ENCODE measurements around the gene TBX19. TPM values are rescaled to one million over a fixed set of nuclear protein-coding genes. Genes with fewer than 3 reads are reported as not detected.

TBX19 gene
- total and polyA plus RNA-seq, 5 donors = 0.52 to 0.89 (median 0.66) TPM

DNA sequence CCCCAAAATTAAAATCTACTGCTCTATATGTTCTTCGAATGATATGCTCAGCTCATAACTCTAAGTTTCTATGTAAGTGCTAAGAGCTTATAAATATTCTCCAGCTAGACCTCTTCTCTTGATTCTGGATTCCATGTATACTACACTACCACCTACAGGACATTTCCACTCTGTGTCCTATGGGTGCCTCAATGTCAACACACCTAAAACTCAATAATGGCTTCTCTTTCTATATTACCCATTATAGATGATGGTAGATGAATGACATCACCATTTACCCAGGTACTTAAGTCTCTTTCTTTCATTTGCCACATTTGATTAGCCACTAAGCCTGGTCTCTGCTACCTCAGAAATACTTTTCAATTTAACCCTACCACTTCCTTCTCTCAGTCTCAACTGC, 41.3 kb downstream of the TBX19 start:
- intact Hi-C loops (cut with DNase I) = no loop called here
- Histone ChIP-seq H3K27ac (ENCODE audit: low read length) (no peak overlapping the region), H3K9me3 (ENCODE audit: control insufficient read depth, low read length) (no peaks in the 10 kb centered on the region), H3K27me3 (ENCODE audit: control insufficient read depth, insufficient read depth) (no peaks in the 10 kb centered on the region), H3K4me3 (ENCODE audit: low read length) (no peak overlapping the region), H3K4me1 (ENCODE audit: control insufficient read depth, insufficient read depth, low read length) (no peaks in the 10 kb centered on the region)
- 63% methylated on average over 1 of the region's 1 CpG for WGBS
- ATAC-seq = peak in 1 of 2 donors; percentile 51
- DNase-seq = no peak

DNA sequence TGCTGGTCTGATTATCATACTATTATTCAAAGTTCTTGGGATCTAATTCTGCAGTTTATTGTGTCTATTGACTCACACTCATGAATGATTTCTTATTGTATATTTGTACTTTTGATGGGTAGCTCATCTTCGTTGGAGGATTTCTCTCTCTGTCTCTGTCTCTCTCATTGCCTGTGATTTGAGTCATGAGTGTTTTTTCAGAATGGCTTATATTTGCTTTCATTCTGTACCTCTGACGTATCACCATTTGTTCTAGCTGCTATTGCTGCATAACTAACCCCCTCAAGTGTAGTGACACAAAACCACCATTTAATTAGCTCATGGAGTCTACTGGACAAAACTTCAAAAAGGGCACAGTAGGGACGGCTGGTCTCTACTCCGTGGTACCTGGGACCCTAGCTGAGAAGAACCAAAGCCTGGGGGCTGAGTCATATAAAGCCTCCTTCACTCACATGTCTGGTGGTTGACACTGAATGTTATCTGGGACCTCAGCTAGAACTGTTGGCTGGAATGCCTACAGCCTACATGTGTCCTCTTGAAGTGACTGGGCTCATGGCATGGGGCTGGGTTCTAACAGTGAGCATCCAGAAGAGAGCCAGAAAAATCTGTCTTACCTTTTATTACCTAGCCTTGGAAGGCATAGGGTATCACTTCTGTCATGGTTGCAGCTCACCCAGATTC, 44.2 kb downstream of the TBX19 start:
- no peaks in the 10 kb centered on the region for H3K9me3 ChIP-seq (ENCODE audit: control insufficient read depth, low read length)
- no peaks in the 10 kb centered on the region for H3K4me1 ChIP-seq (ENCODE audit: control insufficient read depth, insufficient read depth, low read length)
- no peak for DNase-seq
- WGBS = 92% methylated on average over 4 of the region's 4 CpGs
- no peak overlapping the region for H3K4me3 ChIP-seq (ENCODE audit: low read length)
- H3K27ac ChIP-seq (ENCODE audit: low read length) = no peak overlapping the region
- ATAC-seq = no peak
- H3K27me3 ChIP-seq (ENCODE audit: control insufficient read depth, insufficient read depth) = no peaks in the 10 kb centered on the region
- intact Hi-C loops (cut with DNase I) = no loop called here

DNA sequence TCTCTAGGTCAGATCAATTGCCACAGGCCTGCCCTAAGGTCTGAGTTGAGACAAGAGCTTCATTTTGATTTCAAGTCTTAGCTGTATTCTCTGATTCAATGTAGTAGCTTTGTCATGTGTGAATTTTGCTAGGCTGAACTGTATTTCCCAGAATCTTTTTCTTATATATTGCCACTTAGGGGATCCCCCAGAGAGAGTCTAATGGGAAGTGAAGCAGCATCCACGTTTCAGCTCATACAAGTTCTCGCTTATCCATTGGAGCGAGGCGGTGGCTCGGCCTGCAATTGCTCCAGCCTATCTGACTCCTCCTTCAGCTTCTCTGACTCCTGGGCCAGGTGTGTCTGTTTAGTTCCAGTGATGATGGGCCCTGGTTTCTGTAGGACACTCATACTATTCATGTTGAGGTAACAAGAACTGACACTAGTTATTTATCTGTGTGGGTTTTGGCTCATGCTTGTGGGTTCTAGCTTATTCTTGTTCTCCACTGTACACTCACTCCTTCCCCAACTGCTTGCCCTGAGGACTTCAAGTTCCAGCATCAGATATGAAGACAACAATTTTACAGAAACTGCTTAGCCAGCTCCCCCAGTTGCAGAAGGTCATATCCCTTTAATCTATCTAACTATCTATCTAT, 48.2 kb downstream of the TBX19 start:
- Histone ChIP-seq H3K9me3 (ENCODE audit: control insufficient read depth, low read length) (no peaks in the 10 kb centered on the region), H3K27me3 (ENCODE audit: control insufficient read depth, insufficient read depth) (no peaks in the 10 kb centered on the region), H3K4me1 (ENCODE audit: control insufficient read depth, insufficient read depth, low read length) (no peaks in the 10 kb centered on the region), H3K27ac (ENCODE audit: low read length) (no peak overlapping the region), H3K4me3 (ENCODE audit: low read length) (no peak overlapping the region)
- 93% methylated on average over 5 of the region's 5 CpGs for WGBS
- intact Hi-C loops (cut with DNase I) = no loop called here
- no peak for ATAC-seq
- DNase-seq = no peak

DNA sequence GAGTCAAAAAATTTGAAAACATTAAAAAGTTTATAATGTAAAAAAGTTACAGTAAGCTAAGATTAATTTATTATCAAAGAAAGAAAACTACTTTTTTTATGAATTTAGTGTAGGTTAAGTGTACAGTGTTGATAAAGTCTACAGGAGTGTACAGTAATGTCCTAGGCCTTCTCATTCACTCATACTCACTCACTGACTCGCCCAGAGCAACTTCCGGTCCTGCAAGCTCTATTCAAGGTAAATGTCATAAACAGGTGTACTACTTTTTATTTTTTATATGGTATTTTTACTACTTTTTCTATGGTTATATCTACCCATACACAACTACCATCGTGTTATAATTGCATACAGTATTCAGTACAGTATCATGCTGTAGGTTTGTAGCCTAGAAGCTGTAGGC, 49.6 kb downstream of the TBX19 start:
- DNase-seq = no peak
- H3K4me3 ChIP-seq (ENCODE audit: low read length) = no peak overlapping the region
- H3K27ac ChIP-seq (ENCODE audit: low read length) = no peak overlapping the region
- no peaks in the 10 kb centered on the region for H3K4me1 ChIP-seq (ENCODE audit: control insufficient read depth, insufficient read depth, low read length)
- no peaks in the 10 kb centered on the region for H3K27me3 ChIP-seq (ENCODE audit: control insufficient read depth, insufficient read depth)
- WGBS = 94% methylated on average over 3 of the region's 3 CpGs
- intact Hi-C loops (cut with DNase I) = no loop called here
- no peak for ATAC-seq
- no peaks in the 10 kb centered on the region for H3K9me3 ChIP-seq (ENCODE audit: control insufficient read depth, low read length)

DNA sequence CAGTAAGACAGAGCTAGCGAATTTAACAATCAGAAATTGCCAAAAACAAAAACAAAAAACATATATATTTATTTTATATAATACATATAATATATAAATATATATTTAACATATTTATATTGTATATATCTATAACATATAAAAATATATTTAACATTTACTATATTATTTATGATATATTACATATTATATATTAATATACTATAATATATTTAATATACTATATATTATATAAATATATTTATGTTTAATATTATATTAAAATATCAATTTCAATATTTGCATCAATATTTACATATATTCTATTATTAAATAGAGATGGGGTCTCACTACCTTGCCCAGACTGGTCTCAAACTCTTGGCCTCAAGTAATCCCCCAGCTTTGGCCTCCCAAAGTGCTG, 50.9 kb downstream of the TBX19 start:
- Histone ChIP-seq H3K27ac (ENCODE audit: low read length) (no peak overlapping the region), H3K4me1 (ENCODE audit: control insufficient read depth, insufficient read depth, low read length) (no peaks in the 10 kb centered on the region), H3K9me3 (ENCODE audit: control insufficient read depth, low read length) (no peaks in the 10 kb centered on the region), H3K27me3 (ENCODE audit: control insufficient read depth, insufficient read depth) (no peaks in the 10 kb centered on the region), H3K4me3 (ENCODE audit: low read length) (no peak overlapping the region)
- ATAC-seq (no peak), DNase-seq (no peak)
- WGBS = 99% methylated on average over 1 of the region's 1 CpG
- intact Hi-C loops (cut with DNase I) = no loop called here

DNA sequence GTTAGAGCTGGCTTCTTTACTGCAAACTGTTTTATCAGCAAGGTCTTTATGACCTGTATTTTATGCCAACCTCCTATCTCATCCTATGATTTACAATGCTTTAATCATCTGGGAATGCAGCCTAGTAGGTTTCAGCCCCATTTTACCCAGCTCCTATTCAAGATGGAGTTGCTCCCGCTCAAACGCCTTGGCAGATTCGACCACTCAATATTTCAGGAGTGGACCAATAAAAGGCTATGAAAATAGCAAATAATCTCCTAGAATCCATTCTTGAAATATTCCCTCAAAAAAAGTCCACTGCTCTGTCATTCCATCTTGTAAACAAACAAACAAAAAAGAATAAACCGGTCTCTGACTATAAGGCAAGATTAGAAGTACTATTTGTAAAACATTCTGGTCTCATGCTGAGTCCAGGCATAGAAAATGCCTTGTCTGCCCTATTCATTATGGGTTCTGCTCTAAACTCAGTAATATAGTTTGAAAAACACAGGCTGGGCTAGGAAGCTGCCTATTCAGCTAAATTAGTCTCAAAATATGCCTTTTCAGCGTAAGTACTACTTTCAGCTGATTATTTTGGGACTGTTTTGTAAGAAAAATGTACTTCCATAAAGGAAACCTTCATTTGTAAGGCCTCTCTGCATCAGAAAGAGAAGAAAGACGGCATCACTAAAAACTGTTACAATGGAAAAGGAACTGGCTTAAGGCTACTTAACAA, 53.0 kb downstream of the TBX19 start:
- Histone ChIP-seq H3K27ac (ENCODE audit: low read length) (no peak overlapping the region), H3K9me3 (ENCODE audit: control insufficient read depth, low read length) (no peaks in the 10 kb centered on the region), H3K27me3 (ENCODE audit: control insufficient read depth, insufficient read depth) (no peaks in the 10 kb centered on the region), H3K4me3 (ENCODE audit: low read length) (no peak overlapping the region), H3K4me1 (ENCODE audit: control insufficient read depth, insufficient read depth, low read length) (no peaks in the 10 kb centered on the region)
- intact Hi-C loops (cut with DNase I) = no loop called here
- 60% methylated on average over 6 of the region's 6 CpGs for WGBS
- ATAC-seq (no peak), DNase-seq (no peak)

DNA sequence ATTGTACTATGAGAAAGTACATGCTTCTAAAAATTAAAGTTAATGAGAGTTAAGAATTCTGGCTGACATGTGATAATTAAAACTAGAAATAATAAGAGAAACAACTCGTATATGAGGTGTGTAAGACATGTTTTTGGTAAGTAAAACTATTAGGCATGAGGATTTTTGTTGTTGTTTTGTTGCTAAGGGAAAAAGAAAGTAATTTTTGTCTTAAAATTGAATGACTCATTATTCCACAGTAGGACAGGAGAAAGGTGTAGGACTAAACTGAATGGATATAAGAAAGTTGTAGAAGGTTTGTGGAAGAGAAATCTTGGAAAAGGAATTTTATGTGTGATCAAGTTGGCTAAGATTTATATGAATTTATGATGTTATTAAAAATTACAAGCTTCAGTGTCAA, 54.8 kb downstream of the TBX19 start:
- intact Hi-C loops (cut with DNase I) = no loop called here
- Histone ChIP-seq H3K9me3 (ENCODE audit: control insufficient read depth, low read length) (no peaks in the 10 kb centered on the region), H3K4me1 (ENCODE audit: control insufficient read depth, insufficient read depth, low read length) (no peaks in the 10 kb centered on the region), H3K27ac (ENCODE audit: low read length) (no peak overlapping the region), H3K27me3 (ENCODE audit: control insufficient read depth, insufficient read depth) (no peaks in the 10 kb centered on the region), H3K4me3 (ENCODE audit: low read length) (no peak overlapping the region)
- no peak for DNase-seq
- ATAC-seq = no peak
- 50% methylated on average over 1 of the region's 1 CpG for WGBS

DNA sequence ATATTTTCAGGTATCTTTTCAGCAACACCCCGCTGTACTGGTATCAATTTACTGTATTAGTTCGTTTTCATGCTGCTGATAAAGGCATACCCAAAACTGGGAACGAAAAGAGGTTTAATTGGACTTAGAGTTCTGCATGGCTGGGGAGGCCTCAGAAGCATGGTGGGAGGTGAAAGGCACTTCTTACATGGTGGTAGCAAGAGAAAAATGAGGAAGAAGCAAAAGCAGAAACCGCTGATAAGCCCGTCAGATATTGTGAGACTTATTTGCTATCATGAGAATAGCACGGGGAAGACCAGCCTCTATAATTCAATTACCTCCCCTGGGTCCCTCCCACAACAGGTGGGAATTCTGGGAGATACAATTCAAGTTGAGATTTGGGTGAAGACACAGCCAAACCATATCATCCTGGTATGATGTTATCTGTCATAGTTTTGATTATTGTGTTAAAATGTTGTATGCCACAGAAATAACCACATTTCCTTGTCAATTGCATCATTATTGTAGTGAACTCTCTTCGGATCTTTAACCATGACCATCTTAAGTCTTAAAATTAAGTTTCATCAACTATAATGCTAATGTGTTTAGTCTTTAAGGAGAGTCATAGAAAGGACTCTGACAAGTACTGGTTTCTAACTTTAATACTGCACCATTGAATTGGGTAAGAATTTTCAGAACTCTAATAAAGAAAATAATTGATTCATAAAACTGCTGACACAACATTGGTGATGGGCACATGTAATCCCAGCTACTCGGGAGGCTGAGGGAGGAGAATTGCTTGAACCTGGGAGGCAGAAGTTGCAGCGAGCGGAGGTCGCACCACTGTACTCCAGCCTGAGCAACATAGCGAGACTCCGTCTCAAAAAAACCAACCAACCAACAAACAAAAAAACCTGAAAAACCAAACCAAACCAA, 58.2 kb downstream of the TBX19 start:
- no peaks in the 10 kb centered on the region for H3K9me3 ChIP-seq (ENCODE audit: control insufficient read depth, low read length)
- WGBS = 87% methylated on average over 13 of the region's 13 CpGs
- no peaks in the 10 kb centered on the region for H3K27me3 ChIP-seq (ENCODE audit: control insufficient read depth, insufficient read depth)
- H3K4me1 ChIP-seq (ENCODE audit: control insufficient read depth, insufficient read depth, low read length) = peaks cover 3% of the 10 kb centered on the region
- DNase-seq (no peak), ATAC-seq (no peak)
- no peak overlapping the region for H3K4me3 ChIP-seq (ENCODE audit: low read length)
- H3K27ac ChIP-seq (ENCODE audit: low read length) = no peak overlapping the region
- intact Hi-C loops (cut with DNase I) = no loop called here

DNA sequence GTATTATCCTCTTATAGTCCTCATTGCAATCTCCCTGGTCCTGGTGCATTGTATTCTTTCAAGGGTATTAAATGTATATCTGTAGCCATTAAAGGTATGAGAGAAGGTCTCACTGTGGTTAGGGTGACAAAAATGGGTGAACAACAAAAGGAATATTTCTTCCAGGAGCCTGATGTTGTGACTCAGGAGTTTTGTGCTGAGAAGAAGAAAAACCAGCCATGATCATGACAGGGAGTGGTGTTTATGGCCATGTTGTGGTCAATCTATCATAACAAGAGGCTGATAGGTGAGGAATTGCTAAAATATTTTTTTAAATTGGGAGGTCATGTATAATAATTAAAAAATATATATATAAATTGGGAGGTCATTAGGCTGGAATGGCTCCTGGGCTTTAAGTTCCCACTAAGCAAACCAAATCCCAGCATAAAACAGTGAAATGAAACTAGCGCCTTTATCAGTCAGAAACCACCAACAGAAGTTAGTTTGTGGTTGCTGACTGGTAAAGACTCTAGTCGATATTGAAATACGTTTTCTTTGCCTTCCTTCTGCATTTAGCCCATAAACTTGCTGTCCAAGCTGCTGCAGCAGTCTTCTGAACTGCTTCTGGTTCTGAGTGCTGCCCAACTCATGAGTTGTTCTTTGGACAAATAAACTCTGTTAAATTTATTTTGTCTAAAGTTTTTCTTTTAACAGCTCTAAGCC, 60.3 kb downstream of the TBX19 start:
- H3K9me3 ChIP-seq (ENCODE audit: control insufficient read depth, low read length) = no peaks in the 10 kb centered on the region
- peaks cover 3% of the 10 kb centered on the region for H3K4me1 ChIP-seq (ENCODE audit: control insufficient read depth, insufficient read depth, low read length)
- intact Hi-C loops (cut with DNase I) = loop anchor here in 3 of 4 donors (5.0 to 10.0 kb wide), 3 partner anchors 231 to 1014 kb away; no protein-coding TSS in a partner anchor
- H3K27me3 ChIP-seq (ENCODE audit: control insufficient read depth, insufficient read depth) = no peaks in the 10 kb centered on the region
- H3K27ac ChIP-seq (ENCODE audit: low read length) = no peak overlapping the region
- 77% methylated on average over 3 of the region's 3 CpGs for WGBS
- H3K4me3 ChIP-seq (ENCODE audit: low read length) = no peak overlapping the region
- DNase-seq = no peak
- ATAC-seq = no peak

DNA sequence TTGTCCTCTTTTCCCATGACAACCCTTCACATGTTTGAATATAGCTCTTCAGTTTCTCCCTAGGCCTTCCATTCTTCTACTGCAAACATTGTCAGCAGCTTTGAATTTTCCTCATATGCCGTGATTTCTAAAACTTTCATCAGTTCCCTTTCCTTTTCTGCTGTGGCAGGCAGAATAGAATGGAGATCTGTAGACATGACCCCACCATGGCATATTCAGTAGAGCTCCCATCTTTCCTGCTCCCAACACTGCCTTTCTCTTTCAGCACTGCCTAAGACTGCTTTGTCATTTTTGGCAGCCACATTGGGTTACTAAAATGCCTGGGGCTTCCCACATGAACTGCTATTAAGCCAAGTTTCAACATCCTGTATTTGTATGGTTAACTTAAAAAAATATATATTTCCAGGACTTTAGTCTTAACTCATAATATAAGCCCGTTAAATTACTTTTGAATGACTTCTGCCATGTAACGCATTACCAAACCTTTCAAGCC, 60.9 kb downstream of the TBX19 start:
- no peak overlapping the region for H3K27ac ChIP-seq (ENCODE audit: low read length)

More for the DNA sequence above, 60.9 kb downstream of the TBX19 start:
- ATAC-seq (peak in 1 of 2 donors; percentile 38), DNase-seq (no peak)
- Histone ChIP-seq H3K9me3 (ENCODE audit: control insufficient read depth, low read length) (no peaks in the 10 kb centered on the region), H3K4me3 (ENCODE audit: low read length) (no peak overlapping the region), H3K4me1 (ENCODE audit: control insufficient read depth, insufficient read depth, low read length) (peaks cover 3% of the 10 kb centered on the region), H3K27me3 (ENCODE audit: control insufficient read depth, insufficient read depth) (no peaks in the 10 kb centered on the region)
- intact Hi-C loops (cut with DNase I) = loop anchor here in 3 of 4 donors (5.0 to 10.0 kb wide), 3 partner anchors 231 to 1013 kb away; no protein-coding TSS in a partner anchor
- 64% methylated on average over 3 of the region's 3 CpGs for WGBS

Measured in right cardiac atrium (tissue), 5 donors.